Bronchial epithelial cell (primary cell): Measurements from ENCODE around the gene TDRD3. TPM values are rescaled to one million over a fixed set of nuclear protein-coding genes. Genes with fewer than 3 reads are reported as not detected.

Source experiments
- DNase-seq: peaks from one replicate; pipeline ENCODE4 v3.0.0-alpha.2; 2010; ENCODE audit warnings: low read depth
- FAIRE-seq: peaks from 2 replicates; lab custom pipeline; 2011; peaks lifted over from hg19 to GRCh38; lab: Jason Lieb, UNC
- H3K27me3 ChIP-seq: 2 replicates; pipeline ENCODE4 v1.5.1; 2011; ENCODE audit warnings: low read length; ENCODE audit not compliant: control insufficient read depth, insufficient read depth
- H3K36me3 ChIP-seq: 2 replicates; pipeline ENCODE4 v1.5.1; 2011; ENCODE audit warnings: low read length; ENCODE audit not compliant: control insufficient read depth, insufficient read depth
- H3K4me3 ChIP-seq: 2 replicates; pipeline ENCODE4 v1.5.1; 2011; ENCODE audit warnings: mild to moderate bottlenecking, low read depth, low read length, control low read depth
- CTCF ChIP-seq: IDR thresholded peaks from 2 replicates; pipeline ENCODE4 v1.5.1; 2011; ENCODE audit warnings: mild to moderate bottlenecking, moderate library complexity, low read length, control low read depth, inconsistent platforms; ENCODE audit not compliant: insufficient read depth, severe bottlenecking
- total RNA-seq: library from RNA; depleted of rRNA; stranded (reverse); fragments of >200 nt; gene quantifications from 2 replicates; pipeline ENCODE4 v1.2.1, GENCODE V29; 2014

Gene TDRD3
- total RNA-seq, 1 donor from 2014 or later = 12.4 TPM

- no peak for DNase-seq
- no peak overlapping the region for H3K4me3 ChIP-seq
- no peak for TF ChIP-seq CTCF
- no peaks in the 10 kb centered on the region for H3K36me3 ChIP-seq
- FAIRE-seq = no peak
- no peaks in the 10 kb centered on the region for H3K27me3 ChIP-seq
Measured at GRCh38 chr13:60619461-60619860, 222.4 kb downstream of the TDRD3 start.

- no peak for TF ChIP-seq CTCF
- H3K27me3 ChIP-seq = no peaks in the 10 kb centered on the region
- no peaks in the 10 kb centered on the region for H3K36me3 ChIP-seq
- no peak overlapping the region for H3K4me3 ChIP-seq
- DNase-seq (no peak), FAIRE-seq (no peak)
Measured at GRCh38 chr13:60620611-60621395, 223.8 kb downstream of the TDRD3 start.

GRCh38 chr13:60623151-60623550, 226.1 kb downstream of the TDRD3 start:
- no peak for TF ChIP-seq CTCF
- FAIRE-seq (no peak), DNase-seq (no peak)
- Histone ChIP-seq H3K27me3 (no peaks in the 10 kb centered on the region), H3K4me3 (no peak overlapping the region), H3K36me3 (no peaks in the 10 kb centered on the region)

Other genes with a start within 250 kb of the TDRD3 start
- 0.26 and 0.51 TPM in 2 replicates for gene DIAPH3, start 233.3 kb upstream of the TDRD3 start, total RNA-seq